Peyer's patch (tissue), 4 donors: ENCODE results near the gene GPATCH2.

Experiments used
- POLR2A ChIP-seq, 2 donors: fragments of 450-650 bp; IDR thresholded peaks; one replicate each; pipeline ENCODE4 v1.5.1; 2017; ENCODE audit warnings: antibody characterized with exemption in 2 of 2, mild to moderate bottlenecking in 2 of 2, moderate library complexity in 2 of 2
- TF ChIP-seq, protein P1 (sequence below), 6 experiments: fragments of 450-650 bp in 4 of 6; fragments of 200-600 bp in 2 of 6; sonication (generic) in 1 of 6; IDR thresholded peaks; one replicate each; pipeline ENCODE4 v1.5.1; 2017 to 2019; ENCODE audit warnings: antibody characterized with exemption in 6 of 6, mild to moderate bottlenecking in 3 of 6, moderate library complexity in 1 of 6

DNA sequence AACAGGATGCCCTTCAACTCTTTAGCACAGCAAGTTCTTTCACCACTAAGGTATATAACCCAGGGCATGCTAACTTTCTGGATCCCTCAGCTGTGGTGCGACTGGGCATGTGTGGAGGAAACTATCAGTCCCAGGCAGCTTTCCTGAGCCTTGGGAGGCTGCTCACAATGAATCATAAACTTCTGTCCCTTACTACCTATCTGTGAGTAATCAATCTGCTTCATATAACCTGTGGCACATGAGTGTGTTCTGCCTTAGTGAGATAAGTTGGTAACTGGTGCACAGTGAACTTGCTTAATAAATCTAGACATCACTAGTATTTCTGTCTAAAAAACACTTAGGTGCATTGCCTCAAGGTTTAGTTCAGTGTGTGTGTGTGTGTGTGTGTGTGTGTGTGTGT, 158.0 kb downstream of the GPATCH2 start:
- no peak for TF ChIP-seq POLR2A (IDR thresholded peaks at IDR 0.05)
- TF ChIP-seq, protein P1, sequence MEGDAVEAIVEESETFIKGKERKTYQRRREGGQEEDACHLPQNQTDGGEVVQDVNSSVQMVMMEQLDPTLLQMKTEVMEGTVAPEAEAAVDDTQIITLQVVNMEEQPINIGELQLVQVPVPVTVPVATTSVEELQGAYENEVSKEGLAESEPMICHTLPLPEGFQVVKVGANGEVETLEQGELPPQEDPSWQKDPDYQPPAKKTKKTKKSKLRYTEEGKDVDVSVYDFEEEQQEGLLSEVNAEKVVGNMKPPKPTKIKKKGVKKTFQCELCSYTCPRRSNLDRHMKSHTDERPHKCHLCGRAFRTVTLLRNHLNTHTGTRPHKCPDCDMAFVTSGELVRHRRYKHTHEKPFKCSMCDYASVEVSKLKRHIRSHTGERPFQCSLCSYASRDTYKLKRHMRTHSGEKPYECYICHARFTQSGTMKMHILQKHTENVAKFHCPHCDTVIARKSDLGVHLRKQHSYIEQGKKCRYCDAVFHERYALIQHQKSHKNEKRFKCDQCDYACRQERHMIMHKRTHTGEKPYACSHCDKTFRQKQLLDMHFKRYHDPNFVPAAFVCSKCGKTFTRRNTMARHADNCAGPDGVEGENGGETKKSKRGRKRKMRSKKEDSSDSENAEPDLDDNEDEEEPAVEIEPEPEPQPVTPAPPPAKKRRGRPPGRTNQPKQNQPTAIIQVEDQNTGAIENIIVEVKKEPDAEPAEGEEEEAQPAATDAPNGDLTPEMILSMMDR (IDR thresholded peaks at IDR 0.05) = no peak
